Sigmoid colon (tissue), 7 donors: ENCODE results near the gene WFS1. TPM values are rescaled to one million over a fixed set of nuclear protein-coding genes. Genes with fewer than 3 reads are reported as not detected.

ENCODE experiments used
- DNase-seq: peaks from one replicate; pipeline ENCODE4 v3.0.0-alpha.2; 2019
- H3K27ac ChIP-seq, 4 donors: fragments of 200-600 bp; sonication (generic); one replicate each; pipeline ENCODE4 v1.5.1; 2016 to 2019; ENCODE audit warnings: mild to moderate bottlenecking in 1 of 4
- H3K27me3 ChIP-seq, 3 donors: fragments of 200-600 bp; sonication (generic); one replicate each; pipeline ENCODE4 v1.5.1; 2019; ENCODE audit warnings: mild to moderate bottlenecking in 1 of 3
- H3K36me3 ChIP-seq, 4 donors: fragments of 200-600 bp; sonication (generic); one replicate each; pipeline ENCODE4 v1.5.1; 2016 to 2019
- H3K4me1 ChIP-seq, 4 donors: fragments of 200-600 bp; sonication (generic); one replicate each; pipeline ENCODE4 v1.5.1; 2017 to 2019
- H3K4me3 ChIP-seq, 4 donors: fragments of 200-600 bp; sonication (generic); one replicate each; pipeline ENCODE4 v1.5.1; 2017 to 2019; ENCODE audit warnings: mild to moderate bottlenecking in 2 of 4, moderate library complexity in 1 of 4
- H3K9me3 ChIP-seq, 4 donors: fragments of 200-600 bp in 3 of 4; sonication (generic) in 3 of 4; one replicate each; pipeline versions ENCODE4 v1.5.1 to v1.6.1; 2013 to 2019
- CTCF ChIP-seq, 4 experiments: fragments of 450-650 bp in 3 of 4; fragments of 200-600 bp in 1 of 4; IDR thresholded peaks; one replicate each; pipeline ENCODE4 v1.5.1; 2016 to 2019; ENCODE audit warnings: antibody characterized with exemption in 4 of 4, mild to moderate bottlenecking in 3 of 4, moderate library complexity in 2 of 4
- EP300 ChIP-seq, 4 donors: sonication (generic); formaldehyde crosslinking; IDR thresholded peaks; one replicate each; pipeline ENCODE4 v1.6.1; 2017; ENCODE audit warnings: antibody characterized with exemption in 4 of 4
- POLR2A ChIP-seq, 2 donors: fragments of 450-650 bp; IDR thresholded peaks; one replicate each; pipeline ENCODE4 v1.6.1; 2016; ENCODE audit warnings: antibody characterized with exemption in 2 of 2, mild to moderate bottlenecking in 2 of 2, moderate library complexity in 2 of 2
- POLR2AphosphoS5 ChIP-seq, 4 donors: sonication (generic); formaldehyde crosslinking; IDR thresholded peaks; one replicate each; pipeline ENCODE4 v1.6.1; 2017; ENCODE audit warnings: antibody characterized with exemption in 4 of 4
- WGBS, 2 donors: extraction: QIAGEN DNeasy Blood & Tissue Kit; methylation state at CpG; one replicate each; pipeline ENCODE4 v1.1.7; 2013; 5-methylcytosine and 5-hydroxymethylcytosine counted together
- intact Hi-C: fragments of 100-400 bp; cut with DNase I; formaldehyde crosslinking; loops from one replicate; pipeline ENCODE4 v1.15.1; 2023
- polyA plus RNA-seq, 3 donors: library from polyadenylated mRNA; stranded (reverse); fragments of 200-250 nt; gene quantifications; one replicate each; pipeline ENCODE4 v1.2.3, GENCODE V29; 2013
- total RNA-seq, 4 donors: library from RNA; depleted of rRNA; stranded (reverse); fragments of >200 nt; gene quantifications; one replicate each; pipeline ENCODE4 v1.1.0, GENCODE V29; 2016
- donor health status: healthy with polysubstance abuse.
- donor health status: Bipolar disorder and iron deficiency.
- donor health status: healthy.

Gene WFS1
- total and polyA plus RNA-seq, 7 donors: 1.4 to 69.0 (median 34.6) TPM

- Histone ChIP-seq H3K27me3 (peaks cover 0 to 12% (median 0%) of the 10 kb centered on the region in 3 donors), H3K4me1 (no peaks in the 10 kb centered on the region), H3K27ac (no peak overlapping the region), H3K9me3 (no peaks in the 10 kb centered on the region), H3K36me3 (no peaks in the 10 kb centered on the region), H3K4me3 (no peak overlapping the region)
- no peak for DNase-seq
- intact Hi-C loops: no loop called here
- WGBS, 2 donors: 23 to 37% methylated on average over 18 of the region's 18 CpGs
- TF ChIP-seq EP300 (IDR thresholded peaks at IDR 0.05): no peak
- TF ChIP-seq POLR2AphosphoS5 (IDR thresholded peaks at IDR 0.05): no peak
- TF ChIP-seq CTCF (IDR thresholded peaks at IDR 0.05): no peak
- no peak for TF ChIP-seq POLR2A (IDR thresholded peaks at IDR 0.05)
Measured at GRCh38 chr4:6257247-6258025, 12.2 kb upstream of the WFS1 start.

- TF ChIP-seq EP300 (IDR thresholded peaks at IDR 0.05) (no peak), POLR2A (IDR thresholded peaks at IDR 0.05) (no peak), CTCF (IDR thresholded peaks at IDR 0.05) (no peak), POLR2AphosphoS5 (IDR thresholded peaks at IDR 0.05) (no peak)
- Histone ChIP-seq H3K36me3 (no peaks in the 10 kb centered on the region), H3K27me3 (peaks cover 0 to 12% (median 0%) of the 10 kb centered on the region in 3 donors), H3K4me1 (no peaks in the 10 kb centered on the region), H3K27ac (no peak overlapping the region), H3K4me3 (no peak overlapping the region), H3K9me3 (no peaks in the 10 kb centered on the region)
- 60 to 78% methylated on average over 5 of the region's 5 CpGs for WGBS, 2 donors
- DNase-seq: no peak
- intact Hi-C loops: no loop called here
Measured at GRCh38 chr4:6258026-6258360, 11.7 kb upstream of the WFS1 start.

- Histone ChIP-seq H3K36me3 (no peaks in the 10 kb centered on the region), H3K27ac (no peak overlapping the region), H3K27me3 (peaks cover 0 to 12% (median 0%) of the 10 kb centered on the region in 3 donors), H3K4me3 (no peak overlapping the region), H3K9me3 (no peaks in the 10 kb centered on the region), H3K4me1 (no peaks in the 10 kb centered on the region)
- no peak for DNase-seq
- intact Hi-C loops: no loop called here
- no peak for TF ChIP-seq EP300 (IDR thresholded peaks at IDR 0.05)
- no peak for TF ChIP-seq CTCF (IDR thresholded peaks at IDR 0.05)
- TF ChIP-seq POLR2A (IDR thresholded peaks at IDR 0.05): no peak
- WGBS, 2 donors: 64 to 78% methylated on average over 4 of the region's 4 CpGs
Measured at GRCh38 chr4:6258741-6259140, 10.9 kb upstream of the WFS1 start.

- intact Hi-C loops: no loop called here
- no peak for DNase-seq
- Histone ChIP-seq H3K9me3 (no peaks in the 10 kb centered on the region), H3K4me3 (no peak overlapping the region), H3K27me3 (peaks cover 0 to 12% (median 0%) of the 10 kb centered on the region in 3 donors), H3K27ac (no peak overlapping the region), H3K36me3 (no peaks in the 10 kb centered on the region), H3K4me1 (no peaks in the 10 kb centered on the region)
- WGBS, 2 donors: 73 to 85% methylated on average over 8 of the region's 8 CpGs
- TF ChIP-seq CTCF (IDR thresholded peaks at IDR 0.05) (no peak), POLR2AphosphoS5 (IDR thresholded peaks at IDR 0.05) (no peak), EP300 (IDR thresholded peaks at IDR 0.05) (no peak), POLR2A (IDR thresholded peaks at IDR 0.05) (no peak)
Measured at GRCh38 chr4:6259886-6260285, 9.8 kb upstream of the WFS1 start.

GRCh38 chr4:6262176-6262575, 7.5 kb upstream of the WFS1 start:
- no peak for DNase-seq
- WGBS, 2 donors: 86 to 91% methylated on average over 12 of the region's 12 CpGs
- no peaks in the 10 kb centered on the region for H3K9me3 ChIP-seq
- H3K4me3 ChIP-seq: no peak overlapping the region
- TF ChIP-seq CTCF (IDR thresholded peaks at IDR 0.05) (no peak), EP300 (IDR thresholded peaks at IDR 0.05) (no peak), POLR2AphosphoS5 (IDR thresholded peaks at IDR 0.05) (no peak), POLR2A (IDR thresholded peaks at IDR 0.05) (no peak)
- H3K27ac ChIP-seq: no peak overlapping the region
- H3K36me3 ChIP-seq: no peaks in the 10 kb centered on the region
- no peaks in the 10 kb centered on the region for H3K4me1 ChIP-seq
- peaks cover 0 to 5% (median 0%) of the 10 kb centered on the region in 3 donors for H3K27me3 ChIP-seq
- intact Hi-C loops: no loop called here
